GM12878 (cell line): ENCODE measurements around the gene DHRS1. TPM values are rescaled to one million over a fixed set of nuclear protein-coding genes. Genes with fewer than 3 reads are reported as not detected.
A peak's percentile ranks its signal among the peaks of the same experiment; 100 is the strongest.

Experiments used
- ATAC-seq: fragments of 200-7000 bp; cut with Tn5 transposase; 3 replicates; pipeline ENCODE4 v1.9.1; 2020; ENCODE audit warnings: mild to moderate bottlenecking, moderate library complexity
- BruUV-seq: library from RNA; stranded (reverse); fragments of 400-500 nt; replicated peaks from 2 replicates; lab custom pipeline; 2021; lab: Mats Ljungman, UMichigan
- CTCF ChIA-PET: fragments of 300-600 bp; sonication (Branson Sonifier 250); formaldehyde crosslinking; extraction: SDS; loops from one replicate; lab custom pipeline; 2021; ENCODE audit warnings: inconsistent platforms; lab: Yijun Ruan, JAX
- POLR2A ChIA-PET: fragments of 350-600 bp; formaldehyde crosslinking; extraction: SDS; loops from one replicate; lab custom pipeline; 2021; ENCODE audit warnings: inconsistent platforms; lab: Charles Lee
- RAD21 ChIA-PET: fragments of 300-600 bp; sonication (Branson Sonifier 250); formaldehyde crosslinking; loops from one replicate; lab custom pipeline; 2023; ENCODE audit warnings: antibody characterized with exemption; ENCODE audit not compliant: unreplicated experiment; lab: Charles Lee
- SMC1A ChIA-PET: fragments of 300-600 bp; sonication (Branson Sonifier 250); formaldehyde crosslinking; loops from one replicate; lab custom pipeline; 2023; ENCODE audit not compliant: unreplicated experiment, uncharacterized antibody; lab: Charles Lee
- DNase-seq: peaks from one replicate; pipeline ENCODE4 v3.0.0-alpha.2; 2011; ENCODE audit warnings: low read depth, low spot score
- FAIRE-seq: peaks from 3 replicates; lab custom pipeline; 2011; peaks lifted over from hg19 to GRCh38; lab: Jason Lieb, UNC
- H2AFZ ChIP-seq: 2 replicates; pipeline ENCODE4 v1.6.0; 2011; ENCODE audit warnings: low read depth, low read length, control low read depth; ENCODE audit not compliant: control insufficient read depth
- H3K27ac ChIP-seq: 2 replicates; pipeline ENCODE4 v1.5.1; 2011; ENCODE audit warnings: control low read depth; ENCODE audit not compliant: control insufficient read depth, insufficient read depth
- H3K27me3 ChIP-seq, 2 experiments: replicated peaks in 1 of 2; 2 replicates each; pipeline versions ENCODE4 v1.6.0 to v1.6.1; 2011; ENCODE audit warnings: low read length in 1 of 2; ENCODE audit not compliant: control insufficient read depth in 2 of 2, insufficient read depth in 2 of 2
- H3K36me3 ChIP-seq, 2 experiments: 2 replicates each; pipeline ENCODE4 v1.5.1; 2011; ENCODE audit warnings: low read length in 1 of 2; ENCODE audit not compliant: control insufficient read depth in 2 of 2, insufficient read depth in 2 of 2
- H3K4me1 ChIP-seq: 2 replicates; pipeline ENCODE4 v1.6.1; 2011; ENCODE audit warnings: mild to moderate bottlenecking, low read length, moderate library complexity, mixed read lengths; ENCODE audit not compliant: control insufficient read depth, insufficient read depth
- H3K4me2 ChIP-seq: 2 replicates; pipeline ENCODE4 v1.6.0; 2011; ENCODE audit warnings: control low read depth; ENCODE audit not compliant: control insufficient read depth, insufficient read depth
- H3K4me3 ChIP-seq: fragments of 200-600 bp; sonication (generic); 2 replicates; pipeline ENCODE4 v1.5.1; 2016
- H3K79me2 ChIP-seq: 2 replicates; pipeline ENCODE4 v1.6.0; 2011; ENCODE audit warnings: low read length; ENCODE audit not compliant: control insufficient read depth, insufficient read depth
- H3K9ac ChIP-seq: 2 replicates; pipeline ENCODE4 v1.8.0; 2011; ENCODE audit warnings: low read length, control low read depth, mixed read lengths; ENCODE audit not compliant: control insufficient read depth, insufficient read depth
- H3K9me3 ChIP-seq: replicated peaks from 3 replicates; pipeline ENCODE4 v1.5.1; 2011; ENCODE audit warnings: mild to moderate bottlenecking, low read length; ENCODE audit not compliant: control insufficient read depth, insufficient read depth
- H4K20me1 ChIP-seq: 2 replicates; pipeline ENCODE4 v1.6.0; 2011; ENCODE audit not compliant: control insufficient read depth, insufficient read depth
- BRCA1 ChIP-seq: IDR thresholded peaks from 2 replicates; pipeline ENCODE4 v1.6.1; 2011; ENCODE audit warnings: low read depth, low read length, improper control_type of control experiment
- CREB1 ChIP-seq: IDR thresholded peaks from 2 replicates; pipeline ENCODE4 v1.6.1; 2012; ENCODE audit warnings: low read depth, mild to moderate bottlenecking, inconsistent platforms
- EGR1 ChIP-seq, 2 experiments: IDR thresholded peaks; 1 replicate in 1 of 2; 2 replicates in 1 of 2; pipeline ENCODE4 v1.6.1; 2011 to 2012; ENCODE audit warnings: low read depth in 2 of 2, low read length in 2 of 2, borderline replicate concordance in 1 of 2, mild to moderate bottlenecking in 1 of 2, moderate library complexity in 1 of 2
- HCFC1 ChIP-seq: fragments of 150-350 bp; IDR thresholded peaks from 2 replicates; pipeline ENCODE4 v1.6.1; 2014; ENCODE audit warnings: low read length
- MEF2B ChIP-seq: fragments of 450-650 bp; IDR thresholded peaks from 2 replicates; pipeline ENCODE4 v1.6.1; 2018; ENCODE audit warnings: mild to moderate bottlenecking, moderate library complexity; ENCODE audit not compliant: partially characterized antibody, poor library complexity, severe bottlenecking
- MYC ChIP-seq: IDR thresholded peaks from 2 replicates; pipeline ENCODE4 v1.6.1; 2011; ENCODE audit warnings: mild to moderate bottlenecking, low read length, moderate library complexity, inconsistent platforms; ENCODE audit not compliant: insufficient read depth, insufficient replicate concordance, insufficient read length, severe bottlenecking
- NFXL1 ChIP-seq: fragments of 450-650 bp; IDR thresholded peaks from 2 replicates; pipeline ENCODE4 v1.6.1; 2017; ENCODE audit warnings: antibody characterized with exemption, mild to moderate bottlenecking, borderline replicate concordance
- NR2F1 ChIP-seq: fragments of 450-650 bp; conservative IDR thresholded peaks from 2 replicates; pipeline ENCODE4 v1.6.1; 2017; ENCODE audit warnings: mild to moderate bottlenecking
- PAX8 ChIP-seq: fragments of 450-650 bp; IDR thresholded peaks from 2 replicates; pipeline ENCODE4 v1.6.1; 2017; ENCODE audit warnings: mild to moderate bottlenecking, moderate library complexity
- RCOR1 ChIP-seq: conservative IDR thresholded peaks from 2 replicates; pipeline ENCODE4 v1.6.1; 2012; ENCODE audit warnings: low read depth, low read length, improper control_type of control experiment
- SMAD1 ChIP-seq: fragments of 450-650 bp; IDR thresholded peaks from 2 replicates; pipeline ENCODE4 v1.6.1; 2018; ENCODE audit warnings: mild to moderate bottlenecking, low read depth; ENCODE audit not compliant: partially characterized antibody
- SREBF2 ChIP-seq: IDR thresholded peaks from 2 replicates; pipeline ENCODE4 v1.6.1; 2012; ENCODE audit warnings: mild to moderate bottlenecking, low read length
- TCF3 ChIP-seq: IDR thresholded peaks from 2 replicates; pipeline ENCODE4 v1.6.1; 2012; ENCODE audit warnings: low read depth, mild to moderate bottlenecking, low read length, borderline replicate concordance; ENCODE audit not compliant: insufficient read depth
- TCF7 ChIP-seq: IDR thresholded peaks from 2 replicates; pipeline ENCODE4 v1.6.1; 2014; ENCODE audit warnings: antibody characterized with exemption, borderline replicate concordance
- ZBED1 ChIP-seq: IDR thresholded peaks from 2 replicates; pipeline ENCODE4 v1.6.1; 2016; ENCODE audit warnings: borderline replicate concordance
- WGBS: methylation state at CpG from one replicate; pipeline ENCODE4 v1.1.6; 2016; ENCODE audit warnings: low lambda C conversion rate; ENCODE audit not compliant: insufficient replicate concordance, insufficient coverage; ENCODE audit errors: missing lambda C conversion rate; 5-methylcytosine and 5-hydroxymethylcytosine counted together
- in situ Hi-C: fragments of 300-500 bp; cut with MboI; formaldehyde crosslinking; loops from 9 replicates; pipeline ENCODE4 v1.14.3; 2018; ENCODE audit warnings: mixed read lengths
- intact Hi-C: fragments of 100-400 bp; cut with micrococcal nuclease; formaldehyde crosslinking; loops from one replicate; pipeline ENCODE4 v1.14.2; 2022; ENCODE audit not compliant: unreplicated experiment
- polyA plus RNA-seq, 11 experiments: library from polyadenylated mRNA; depleted of rRNA in 4 of 11; unstranded in 6 of 11; stranded (reverse) in 5 of 11; fragments of >200 nt; fragmentation: Nextera tagmentation in 4 of 11; fragmentation: Illumina TruSeq in 1 of 11; extraction: Ambion mirVana in 4 of 11; extraction: Trizol in 1 of 11; gene quantifications; 1 replicate in 1 of 11; 2 replicates in 10 of 11; pipeline versions ENCODE4 v1.2.1 to v1.2.3, GENCODE V29; 2011 to 2016; ENCODE audit warnings: inconsistent platforms in 2 of 11, missing spikeins in 2 of 11, low read depth in 1 of 11
- total RNA-seq, 4 experiments: library from RNA; depleted of rRNA in 3 of 4; stranded (reverse); fragments of >200 nt in 3 of 4; fragmentation: Illumina TruSeq in 1 of 4; extraction: Trizol in 1 of 4; gene quantifications; 2 replicates each; pipeline versions ENCODE4 v1.2.1 to v1.2.3, GENCODE V29; 2013 to 2021
- TF ChIP-seq, protein P1 (sequence below): fragments of 450-650 bp; IDR thresholded peaks from 2 replicates; pipeline ENCODE4 v1.6.1; 2017; ENCODE audit warnings: antibody characterized with exemption, mild to moderate bottlenecking, moderate library complexity
- TF ChIP-seq, protein P2 (sequence below): fragments of 450-650 bp; IDR thresholded peaks from 2 replicates; pipeline ENCODE4 v1.6.1; 2016; ENCODE audit warnings: mild to moderate bottlenecking, moderate library complexity, borderline replicate concordance

The DHRS1 gene
- total and polyA plus RNA-seq, 10 of the 15 experiments (the other 5 are each of a cell fraction or from before 2014, with no cell fraction given): 12.1 to 45.0 (median 25.7) TPM

DNA sequence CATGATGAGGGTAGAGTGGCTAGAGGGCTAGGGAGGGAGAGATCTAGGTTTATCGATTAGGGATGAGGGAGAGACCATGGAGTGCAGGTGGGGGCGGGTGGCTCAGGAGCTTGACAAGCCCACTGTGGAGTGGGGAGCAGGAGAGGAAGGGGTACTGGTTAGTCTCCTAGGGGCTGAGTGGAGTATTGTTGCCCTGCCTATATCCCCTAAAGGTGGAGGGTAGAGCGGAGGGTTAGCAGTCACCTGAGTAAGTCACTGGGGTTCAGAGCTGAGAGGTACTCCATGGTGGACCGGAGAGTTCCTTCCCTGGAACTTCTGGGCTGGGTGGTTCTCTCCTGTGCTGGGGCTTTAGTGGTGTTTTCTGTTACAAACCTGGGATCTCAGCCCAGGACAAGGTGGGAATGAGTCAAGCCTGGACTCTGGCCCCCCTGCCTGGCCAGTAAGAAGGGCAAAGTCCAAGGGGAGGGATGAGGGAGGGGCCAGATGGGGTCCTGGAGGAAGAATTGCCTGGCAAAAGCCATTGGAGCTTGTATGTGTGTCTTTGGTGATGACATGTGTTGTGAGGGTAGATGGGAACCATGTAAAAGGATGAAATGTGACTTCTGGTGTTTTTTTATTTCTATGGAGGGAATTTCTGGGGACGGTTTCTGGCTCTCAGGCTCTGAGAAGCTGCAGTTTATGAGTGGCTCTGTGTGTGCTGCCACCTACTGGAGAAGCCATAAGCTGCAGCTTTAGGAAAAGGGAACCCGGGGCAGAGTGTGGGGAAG, 8.2 kb upstream of the DHRS1 start, which contains the start of gene CIDEB:
Gene CIDEB, minus strand, starts transcription at position 403 of the 767 bp plus-strand sequence. Its CDS starts 119 bp downstream, at position 284.
- ATAC-seq: peak; percentile 57
- Histone ChIP-seq H4K20me1 (no peaks in the 10 kb centered on the region), H3K4me2 (no peak within 1 kb of the TSS), H3K4me3 (no peak within 1 kb of the TSS), H3K36me3 (peaks cover 14 to 25% of the 10 kb centered on the region in 2 experiments), H3K9me3 (no peaks in the 10 kb centered on the region), H3K27ac (peak within 1 kb of the TSS; percentile 64), H3K27me3 (no peaks in the 10 kb centered on the region), H2AFZ (no peak within 1 kb of the TSS), H3K79me2 (no peaks in the 10 kb centered on the region), H3K9ac (no peak within 1 kb of the TSS), H3K4me1 (peaks cover 25% of the 10 kb centered on the region)
- ChIA-PET RAD21 (interaction anchor here (0.7 to 4.0 kb wide), 28 partner anchors 8 to 718 kb away, joined by 3 to 52 read pairs (median 5); partner anchors contain the start of genes CHMP4A, DHRS1, IPO4 and IRF9), SMC1A (interaction anchor here (0.7 to 4.9 kb wide), 19 partner anchors 10 to 293 kb away, joined by 3 to 36 read pairs (median 5); partner anchors contain the start of genes IPO4, IRF9, MDP1 and TINF2), POLR2A (interaction anchor here (0.6 to 3.3 kb wide), 12 partner anchors 9 to 193 kb away, joined by 3 to 26 read pairs (median 4); partner anchors contain the start of genes CHMP4A, DCAF11, DHRS1 and IPO4), CTCF (interaction anchor here (0.6 to 7.9 kb wide), 63 partner anchors 10 to 1301 kb away, joined by 3 to 149 read pairs (median 4); partner anchors contain the start of genes ADCY4, CHMP4A, DHRS1 and IPO4)
- DNase-seq: no peak
- in situ Hi-C loops: no loop called here
- intact Hi-C loops: no loop called here
- no TSS peak for BruUV-seq
- WGBS: 53% methylated on average over 6 of the region's 6 CpGs
- FAIRE-seq: peak; percentile 94
- TF ChIP-seq CREB1 (peak; percentile 41; the same call in 1 of the 2 replicates), RCOR1 (no peak), PAX8 (no peak), NR2F1 (no peak), BRCA1 (no peak), TCF7 (no peak), MYC (no peak), SMAD1 (no peak), TCF3 (no peak), HCFC1 (no peak), MEF2B (no peak), ZBED1 (no peak), EGR1 (IDR thresholded peaks at IDR 0.05; ENCODE audit: borderline replicate concordance in 1 of 2, low read depth in 2 of 2, low read length in 2 of 2) (no peak), NFXL1 (no peak), SREBF2 (no peak)
- TF ChIP-seq, protein P1, sequence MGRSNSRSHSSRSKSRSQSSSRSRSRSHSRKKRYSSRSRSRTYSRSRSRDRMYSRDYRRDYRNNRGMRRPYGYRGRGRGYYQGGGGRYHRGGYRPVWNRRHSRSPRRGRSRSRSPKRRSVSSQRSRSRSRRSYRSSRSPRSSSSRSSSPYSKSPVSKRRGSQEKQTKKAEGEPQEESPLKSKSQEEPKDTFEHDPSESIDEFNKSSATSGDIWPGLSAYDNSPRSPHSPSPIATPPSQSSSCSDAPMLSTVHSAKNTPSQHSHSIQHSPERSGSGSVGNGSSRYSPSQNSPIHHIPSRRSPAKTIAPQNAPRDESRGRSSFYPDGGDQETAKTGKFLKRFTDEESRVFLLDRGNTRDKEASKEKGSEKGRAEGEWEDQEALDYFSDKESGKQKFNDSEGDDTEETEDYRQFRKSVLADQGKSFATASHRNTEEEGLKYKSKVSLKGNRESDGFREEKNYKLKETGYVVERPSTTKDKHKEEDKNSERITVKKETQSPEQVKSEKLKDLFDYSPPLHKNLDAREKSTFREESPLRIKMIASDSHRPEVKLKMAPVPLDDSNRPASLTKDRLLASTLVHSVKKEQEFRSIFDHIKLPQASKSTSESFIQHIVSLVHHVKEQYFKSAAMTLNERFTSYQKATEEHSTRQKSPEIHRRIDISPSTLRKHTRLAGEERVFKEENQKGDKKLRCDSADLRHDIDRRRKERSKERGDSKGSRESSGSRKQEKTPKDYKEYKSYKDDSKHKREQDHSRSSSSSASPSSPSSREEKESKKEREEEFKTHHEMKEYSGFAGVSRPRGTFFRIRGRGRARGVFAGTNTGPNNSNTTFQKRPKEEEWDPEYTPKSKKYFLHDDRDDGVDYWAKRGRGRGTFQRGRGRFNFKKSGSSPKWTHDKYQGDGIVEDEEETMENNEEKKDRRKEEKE: no peak
- TF ChIP-seq, protein P2, sequence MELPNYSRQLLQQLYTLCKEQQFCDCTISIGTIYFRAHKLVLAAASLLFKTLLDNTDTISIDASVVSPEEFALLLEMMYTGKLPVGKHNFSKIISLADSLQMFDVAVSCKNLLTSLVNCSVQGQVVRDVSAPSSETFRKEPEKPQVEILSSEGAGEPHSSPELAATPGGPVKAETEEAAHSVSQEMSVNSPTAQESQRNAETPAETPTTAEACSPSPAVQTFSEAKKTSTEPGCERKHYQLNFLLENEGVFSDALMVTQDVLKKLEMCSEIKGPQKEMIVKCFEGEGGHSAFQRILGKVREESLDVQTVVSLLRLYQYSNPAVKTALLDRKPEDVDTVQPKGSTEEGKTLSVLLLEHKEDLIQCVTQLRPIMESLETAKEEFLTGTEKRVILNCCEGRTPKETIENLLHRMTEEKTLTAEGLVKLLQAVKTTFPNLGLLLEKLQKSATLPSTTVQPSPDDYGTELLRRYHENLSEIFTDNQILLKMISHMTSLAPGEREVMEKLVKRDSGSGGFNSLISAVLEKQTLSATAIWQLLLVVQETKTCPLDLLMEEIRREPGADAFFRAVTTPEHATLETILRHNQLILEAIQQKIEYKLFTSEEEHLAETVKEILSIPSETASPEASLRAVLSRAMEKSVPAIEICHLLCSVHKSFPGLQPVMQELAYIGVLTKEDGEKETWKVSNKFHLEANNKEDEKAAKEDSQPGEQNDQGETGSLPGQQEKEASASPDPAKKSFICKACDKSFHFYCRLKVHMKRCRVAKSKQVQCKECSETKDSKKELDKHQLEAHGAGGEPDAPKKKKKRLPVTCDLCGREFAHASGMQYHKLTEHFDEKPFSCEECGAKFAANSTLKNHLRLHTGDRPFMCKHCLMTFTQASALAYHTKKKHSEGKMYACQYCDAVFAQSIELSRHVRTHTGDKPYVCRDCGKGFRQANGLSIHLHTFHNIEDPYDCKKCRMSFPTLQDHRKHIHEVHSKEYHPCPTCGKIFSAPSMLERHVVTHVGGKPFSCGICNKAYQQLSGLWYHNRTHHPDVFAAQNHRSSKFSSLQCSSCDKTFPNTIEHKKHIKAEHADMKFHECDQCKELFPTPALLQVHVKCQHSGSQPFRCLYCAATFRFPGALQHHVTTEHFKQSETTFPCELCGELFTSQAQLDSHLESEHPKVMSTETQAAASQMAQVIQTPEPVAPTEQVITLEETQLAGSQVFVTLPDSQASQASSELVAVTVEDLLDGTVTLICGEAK: no peak
